ENCODE data around the gene IGSF22.

IGSF22 gene

GRCh38 chr11:18729426-18729825 lies 3.4 kb upstream of the IGSF22 start:
- Histone ChIP-seq H3K27ac (no peak overlapping the region), H3K27me3 (no peaks in the 10 kb centered on the region), H3K9me3 (no peaks in the 10 kb centered on the region), H3K4me1 (ENCODE audit: control insufficient read depth in 1 of 2, insufficient read depth in 1 of 2, low read depth in 1 of 2, low read length in 1 of 2) (no peaks in the 10 kb centered on the region), H3K36me3 (no peaks in the 10 kb centered on the region), H3K4me3 (ENCODE audit: low read depth in 1 of 2, low read length in 1 of 2) (no peak overlapping the region)
- no peak for TF ChIP-seq CTCF (IDR thresholded peaks at IDR 0.05)

GRCh38 chr11:18728658-18729057 lies 2.7 kb upstream of the IGSF22 start:
- no peak overlapping the region for H3K4me3 ChIP-seq (ENCODE audit: low read depth in 1 of 2, low read length in 1 of 2)
- no peak for TF ChIP-seq CTCF (IDR thresholded peaks at IDR 0.05)
- peaks cover 4% of the 10 kb centered on the region for H3K27me3 ChIP-seq

DNA sequence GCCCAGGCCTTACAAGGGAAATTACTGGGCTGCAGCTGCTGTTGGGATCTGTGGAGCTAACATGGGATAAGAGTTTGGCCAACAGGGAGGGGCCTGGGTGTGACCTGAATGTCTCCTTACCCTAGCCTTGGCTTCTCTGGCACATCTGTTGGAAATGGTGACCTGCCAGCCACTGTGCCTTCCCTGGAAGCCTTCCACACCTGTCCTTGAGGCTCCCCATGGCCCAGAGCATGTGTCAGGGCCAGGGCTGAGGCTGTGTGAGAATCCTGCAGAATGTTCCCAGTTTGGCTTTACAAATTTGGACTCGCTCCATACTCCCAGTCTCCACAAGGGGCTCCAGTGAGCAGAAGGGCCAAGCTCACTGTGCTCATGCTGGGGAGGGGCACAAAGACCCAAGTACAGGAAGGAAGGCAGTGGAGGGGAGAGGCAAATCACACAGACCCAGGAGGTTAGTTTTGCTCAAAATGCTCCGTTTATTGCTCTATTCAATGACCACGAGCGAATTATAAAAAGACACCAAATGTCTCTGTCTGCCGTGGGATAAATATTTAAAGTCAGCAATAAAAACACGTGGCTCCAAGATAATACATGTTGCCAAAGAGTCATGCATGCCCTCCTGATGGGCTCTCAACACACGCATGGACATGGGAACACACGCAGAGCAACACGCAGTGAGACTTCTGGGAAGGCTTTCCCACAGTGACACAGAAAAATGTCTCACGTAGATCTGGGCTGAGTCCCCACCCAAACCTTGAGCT lies 1.7 kb upstream of the IGSF22 start:
- H3K4me1 ChIP-seq (ENCODE audit: control insufficient read depth in 1 of 2, insufficient read depth in 1 of 2, low read depth in 1 of 2, low read length in 1 of 2) = no peaks in the 10 kb centered on the region
- no peaks in the 10 kb centered on the region for H3K36me3 ChIP-seq
- H3K9me3 ChIP-seq = no peaks in the 10 kb centered on the region
- TF ChIP-seq CTCF (IDR thresholded peaks at IDR 0.05) = no peak
- H3K27me3 ChIP-seq = peaks cover 8% of the 10 kb centered on the region
- no peak overlapping the region for H3K4me3 ChIP-seq (ENCODE audit: low read depth in 1 of 2, low read length in 1 of 2)
- no peak overlapping the region for H3K27ac ChIP-seq

More at GRCh38 chr11:18728658-18729057, 2.7 kb upstream of the IGSF22 start:
- H3K4me1 ChIP-seq (ENCODE audit: control insufficient read depth in 1 of 2, insufficient read depth in 1 of 2, low read depth in 1 of 2, low read length in 1 of 2) = no peaks in the 10 kb centered on the region
- no peaks in the 10 kb centered on the region for H3K9me3 ChIP-seq
- H3K36me3 ChIP-seq = no peaks in the 10 kb centered on the region
- no peak overlapping the region for H3K27ac ChIP-seq

GRCh38 chr11:18723991-18724390 lies 2.0 kb downstream of the IGSF22 start:
- Histone ChIP-seq H3K27me3 (peaks cover 43% of the 10 kb centered on the region), H3K4me3 (ENCODE audit: low read depth in 1 of 2, low read length in 1 of 2) (no peak overlapping the region), H3K9me3 (no peaks in the 10 kb centered on the region), H3K27ac (no peak overlapping the region), H3K4me1 (ENCODE audit: control insufficient read depth in 1 of 2, insufficient read depth in 1 of 2, low read depth in 1 of 2, low read length in 1 of 2) (peaks cover 11 to 12% of the 10 kb centered on the region in 2 experiments), H3K36me3 (no peaks in the 10 kb centered on the region)
- no peak for TF ChIP-seq CTCF (IDR thresholded peaks at IDR 0.05)

DNA sequence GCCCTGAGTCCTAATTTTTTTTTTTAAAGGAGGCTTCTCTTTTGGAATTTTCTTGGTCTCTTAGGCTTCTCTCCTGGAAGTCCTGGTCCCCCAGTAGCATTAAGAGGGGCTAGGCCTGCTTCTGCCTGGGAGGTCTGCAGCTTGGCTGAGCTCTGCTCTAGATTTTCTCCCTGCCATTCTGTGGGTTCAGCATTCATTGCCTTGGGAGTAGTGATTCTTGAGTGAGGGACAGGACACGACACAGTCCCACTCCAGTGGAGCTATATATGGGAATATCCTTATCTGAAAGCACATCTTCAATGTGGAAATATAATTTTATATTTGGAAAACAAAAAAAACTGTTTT lies 3.7 kb downstream of the IGSF22 start:
- peaks cover 43% of the 10 kb centered on the region for H3K27me3 ChIP-seq

More for the DNA sequence above, 3.7 kb downstream of the IGSF22 start:
- H3K9me3 ChIP-seq = no peaks in the 10 kb centered on the region
- H3K36me3 ChIP-seq = no peaks in the 10 kb centered on the region
- peaks cover 11 to 12% of the 10 kb centered on the region in 2 experiments for H3K4me1 ChIP-seq (ENCODE audit: control insufficient read depth in 1 of 2, insufficient read depth in 1 of 2, low read depth in 1 of 2, low read length in 1 of 2)
- peak overlapping the region in 1 of 2 experiments; percentile 51 for H3K4me3 ChIP-seq (ENCODE audit: low read depth in 1 of 2, low read length in 1 of 2)
- TF ChIP-seq CTCF (IDR thresholded peaks at IDR 0.05) = no peak
- H3K27ac ChIP-seq = no peak overlapping the region

Data from neutrophil (primary cell).